GM19328 (cell line): ENCODE data around the gene KIF5B.
"Not testable (repeated sequence)": the region's sequence is repeated elsewhere in the genome, so short reads cannot be mapped to it uniquely, and the experiment has no call there.

ENCODE experiments used
- ATAC-seq: cut with Tn5 transposase; IDR thresholded peaks from one replicate; pipeline ENCODE4 v1.9.1; 2021; ENCODE audit warnings: mild to moderate bottlenecking, moderate library complexity; ENCODE audit not compliant: unreplicated experiment

KIF5B gene

GRCh38 chr10:32060347-32060746, 4.1 kb upstream of the KIF5B start:
- no peak for ATAC-seq

GRCh38 chr10:32059472-32059871, 3.2 kb upstream of the KIF5B start:
- no peak for ATAC-seq

GRCh38 chr10:32057036-32057372, 779 bp upstream of the KIF5B start:
- ATAC-seq = no peak

GRCh38 chr10:32055478-32056135, 618 bp downstream of the KIF5B start:
- ATAC-seq = peak; percentile 42

- no peak for ATAC-seq
Observed at GRCh38 chr10:32054094-32054493, 2.1 kb downstream of the KIF5B start.

- not testable (repeated sequence) for ATAC-seq
Observed at GRCh38 chr10:32053392-32053791, 2.8 kb downstream of the KIF5B start.

GRCh38 chr10:32051926-32052325, 4.3 kb downstream of the KIF5B start:
- no peak for ATAC-seq

- no peak for ATAC-seq
Observed at GRCh38 chr10:32050177-32050576, 6.0 kb downstream of the KIF5B start.

GRCh38 chr10:32049113-32049512, 7.1 kb downstream of the KIF5B start:
- no peak for ATAC-seq

GRCh38 chr10:32048282-32048681, 7.9 kb downstream of the KIF5B start:
- ATAC-seq = no peak

- no peak for ATAC-seq
Observed at GRCh38 chr10:32047881-32048280, 8.3 kb downstream of the KIF5B start.

- no peak for ATAC-seq
Observed at GRCh38 chr10:32046151-32046550, 10.1 kb downstream of the KIF5B start.

- ATAC-seq = not testable (repeated sequence)
Observed at GRCh38 chr10:32042730-32043129, 13.5 kb downstream of the KIF5B start.

- ATAC-seq = no peak
Observed at GRCh38 chr10:32041290-32042028, 14.8 kb downstream of the KIF5B start.

GRCh38 chr10:32039734-32040133, 16.5 kb downstream of the KIF5B start:
- ATAC-seq = no peak

- no peak for ATAC-seq
Observed at GRCh38 chr10:32038777-32039176, 17.4 kb downstream of the KIF5B start.

- ATAC-seq = no peak
Observed at GRCh38 chr10:32036922-32037321, 19.3 kb downstream of the KIF5B start.

GRCh38 chr10:32035038-32035437, 21.2 kb downstream of the KIF5B start:
- no peak for ATAC-seq

- ATAC-seq = no peak
Observed at GRCh38 chr10:32033171-32033570, 23.1 kb downstream of the KIF5B start.

- no peak for ATAC-seq
Observed at GRCh38 chr10:32031920-32032319, 24.3 kb downstream of the KIF5B start.

GRCh38 chr10:32031424-32031823, 24.8 kb downstream of the KIF5B start:
- ATAC-seq = no peak

GRCh38 chr10:32028710-32029109, 27.5 kb downstream of the KIF5B start:
- no peak for ATAC-seq

GRCh38 chr10:32023264-32023663, 33.0 kb downstream of the KIF5B start:
- no peak for ATAC-seq
